ENCODE measurements around the gene MRPL34. TPM values are rescaled to one million over a fixed set of nuclear protein-coding genes. Genes with fewer than 3 reads are reported as not detected.

MRPL34 gene
- total and polyA plus RNA-seq, 9 of the 15 experiments (the other 6 are each of a cell fraction or from before 2014, with no cell fraction given), result 11.5 to 256 (median 72.5) TPM

DNA sequence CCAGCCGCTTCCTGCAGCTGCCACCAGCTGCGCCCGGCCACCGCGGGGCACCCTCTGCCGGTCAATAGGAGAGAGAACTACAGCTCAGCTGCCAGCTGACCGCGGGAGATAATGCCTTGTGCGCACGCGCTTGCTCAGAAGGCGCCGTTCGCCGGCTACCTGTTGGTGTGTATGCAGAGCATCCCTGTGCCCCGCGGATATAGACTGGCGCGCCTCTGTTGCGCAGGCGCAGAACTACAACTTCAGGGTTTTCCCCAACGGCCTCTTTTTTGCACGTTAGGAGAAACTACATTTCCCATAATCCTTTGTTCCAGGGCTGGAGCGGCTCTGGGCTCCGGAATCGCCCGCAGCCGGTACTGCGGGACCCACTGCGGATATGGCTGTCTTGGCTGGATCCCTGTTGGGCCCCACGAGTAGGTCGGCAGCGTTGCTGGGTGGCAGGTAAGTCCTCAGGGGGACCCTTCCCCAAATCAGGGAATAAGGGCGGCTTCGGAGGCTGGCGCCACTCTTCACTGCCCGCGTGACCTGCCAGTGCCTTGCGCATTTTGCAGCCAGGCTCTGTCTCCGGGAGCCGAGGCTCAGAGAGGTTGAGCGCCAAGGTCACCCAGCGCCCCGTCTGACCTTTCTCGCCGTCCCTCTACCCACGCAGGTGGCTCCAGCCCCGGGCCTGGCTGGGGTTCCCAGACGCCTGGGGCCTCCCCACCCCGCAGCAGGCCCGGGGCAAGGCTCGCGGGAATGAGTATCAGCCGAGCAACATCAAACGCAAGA, at the start of gene MRPL34 (continued):
- TF ChIP-seq ILK (tag; IDR thresholded peaks at IDR 0.05; ENCODE audit: borderline replicate concordance, low read depth) (no peak), POLR2H (tag; IDR thresholded peaks at IDR 0.05; ENCODE audit: low read depth) (no peak), ZNF239 (CRISPR knock-in tag; IDR thresholded peaks at IDR 0.05) (no peak), MAZ (CRISPR knock-in tag; conservative IDR thresholded peaks at IDR 0.05 in 1 of 2, IDR thresholded peaks at IDR 0.05 in 1 of 2) (peak; percentile 26 to 33), TEAD1 (CRISPR knock-in tag; IDR thresholded peaks at IDR 0.05) (peak; percentile 46 to 79; a peak in 2 of 4 replicates)
- TF ChIP-seq, protein P1, sequence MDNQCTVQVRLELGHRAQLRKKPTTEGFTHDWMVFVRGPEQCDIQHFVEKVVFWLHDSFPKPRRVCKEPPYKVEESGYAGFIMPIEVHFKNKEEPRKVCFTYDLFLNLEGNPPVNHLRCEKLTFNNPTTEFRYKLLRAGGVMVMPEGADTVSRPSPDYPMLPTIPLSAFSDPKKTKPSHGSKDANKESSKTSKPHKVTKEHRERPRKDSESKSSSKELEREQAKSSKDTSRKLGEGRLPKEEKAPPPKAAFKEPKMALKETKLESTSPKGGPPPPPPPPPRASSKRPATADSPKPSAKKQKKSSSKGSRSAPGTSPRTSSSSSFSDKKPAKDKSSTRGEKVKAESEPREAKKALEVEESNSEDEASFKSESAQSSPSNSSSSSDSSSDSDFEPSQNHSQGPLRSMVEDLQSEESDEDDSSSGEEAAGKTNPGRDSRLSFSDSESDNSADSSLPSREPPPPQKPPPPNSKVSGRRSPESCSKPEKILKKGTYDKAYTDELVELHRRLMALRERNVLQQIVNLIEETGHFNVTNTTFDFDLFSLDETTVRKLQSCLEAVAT (IDR thresholded peaks at IDR 0.05), result peak in 1 of 2 experiments; percentile 13; a peak in 1 of 4 replicates
- TF ChIP-seq, protein P2, sequence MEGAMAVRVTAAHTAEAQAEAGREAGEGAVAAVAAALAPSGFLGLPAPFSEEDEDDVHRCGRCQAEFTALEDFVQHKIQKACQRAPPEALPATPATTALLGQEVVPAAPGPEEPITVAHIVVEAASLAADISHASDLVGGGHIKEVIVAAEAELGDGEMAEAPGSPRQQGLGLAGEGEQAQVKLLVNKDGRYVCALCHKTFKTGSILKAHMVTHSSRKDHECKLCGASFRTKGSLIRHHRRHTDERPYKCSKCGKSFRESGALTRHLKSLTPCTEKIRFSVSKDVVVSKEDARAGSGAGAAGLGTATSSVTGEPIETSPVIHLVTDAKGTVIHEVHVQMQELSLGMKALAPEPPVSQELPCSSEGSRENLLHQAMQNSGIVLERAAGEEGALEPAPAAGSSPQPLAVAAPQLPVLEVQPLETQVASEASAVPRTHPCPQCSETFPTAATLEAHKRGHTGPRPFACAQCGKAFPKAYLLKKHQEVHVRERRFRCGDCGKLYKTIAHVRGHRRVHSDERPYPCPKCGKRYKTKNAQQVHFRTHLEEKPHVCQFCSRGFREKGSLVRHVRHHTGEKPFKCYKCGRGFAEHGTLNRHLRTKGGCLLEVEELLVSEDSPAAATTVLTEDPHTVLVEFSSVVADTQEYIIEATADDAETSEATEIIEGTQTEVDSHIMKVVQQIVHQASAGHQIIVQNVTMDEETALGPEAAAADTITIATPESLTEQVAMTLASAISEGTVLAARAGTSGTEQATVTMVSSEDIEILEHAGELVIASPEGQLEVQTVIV (CRISPR knock-in tag; IDR thresholded peaks at IDR 0.05; ENCODE audit: borderline replicate concordance), result no peak
- TF ChIP-seq, protein P3, sequence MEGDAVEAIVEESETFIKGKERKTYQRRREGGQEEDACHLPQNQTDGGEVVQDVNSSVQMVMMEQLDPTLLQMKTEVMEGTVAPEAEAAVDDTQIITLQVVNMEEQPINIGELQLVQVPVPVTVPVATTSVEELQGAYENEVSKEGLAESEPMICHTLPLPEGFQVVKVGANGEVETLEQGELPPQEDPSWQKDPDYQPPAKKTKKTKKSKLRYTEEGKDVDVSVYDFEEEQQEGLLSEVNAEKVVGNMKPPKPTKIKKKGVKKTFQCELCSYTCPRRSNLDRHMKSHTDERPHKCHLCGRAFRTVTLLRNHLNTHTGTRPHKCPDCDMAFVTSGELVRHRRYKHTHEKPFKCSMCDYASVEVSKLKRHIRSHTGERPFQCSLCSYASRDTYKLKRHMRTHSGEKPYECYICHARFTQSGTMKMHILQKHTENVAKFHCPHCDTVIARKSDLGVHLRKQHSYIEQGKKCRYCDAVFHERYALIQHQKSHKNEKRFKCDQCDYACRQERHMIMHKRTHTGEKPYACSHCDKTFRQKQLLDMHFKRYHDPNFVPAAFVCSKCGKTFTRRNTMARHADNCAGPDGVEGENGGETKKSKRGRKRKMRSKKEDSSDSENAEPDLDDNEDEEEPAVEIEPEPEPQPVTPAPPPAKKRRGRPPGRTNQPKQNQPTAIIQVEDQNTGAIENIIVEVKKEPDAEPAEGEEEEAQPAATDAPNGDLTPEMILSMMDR (IDR thresholded peaks at IDR 0.05 in 2 of 3, conservative IDR thresholded peaks at IDR 0.05 in 1 of 3; ENCODE audit: insufficient read depth in 2 of 3, low read depth in 1 of 3, low read length in 3 of 3), result peak; percentile 83 to 97 (median 93)
- TF ChIP-seq, protein P4, sequence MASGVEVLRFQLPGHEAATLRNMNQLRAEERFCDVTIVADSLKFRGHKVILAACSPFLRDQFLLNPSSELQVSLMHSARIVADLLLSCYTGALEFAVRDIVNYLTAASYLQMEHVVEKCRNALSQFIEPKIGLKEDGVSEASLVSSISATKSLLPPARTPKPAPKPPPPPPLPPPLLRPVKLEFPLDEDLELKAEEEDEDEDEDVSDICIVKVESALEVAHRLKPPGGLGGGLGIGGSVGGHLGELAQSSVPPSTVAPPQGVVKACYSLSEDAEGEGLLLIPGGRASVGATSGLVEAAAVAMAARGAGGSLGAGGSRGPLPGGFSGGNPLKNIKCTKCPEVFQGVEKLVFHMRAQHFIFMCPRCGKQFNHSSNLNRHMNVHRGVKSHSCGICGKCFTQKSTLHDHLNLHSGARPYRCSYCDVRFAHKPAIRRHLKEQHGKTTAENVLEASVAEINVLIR (CRISPR knock-in tag; IDR thresholded peaks at IDR 0.05), result no peak
- TF ChIP-seq, protein P5, sequence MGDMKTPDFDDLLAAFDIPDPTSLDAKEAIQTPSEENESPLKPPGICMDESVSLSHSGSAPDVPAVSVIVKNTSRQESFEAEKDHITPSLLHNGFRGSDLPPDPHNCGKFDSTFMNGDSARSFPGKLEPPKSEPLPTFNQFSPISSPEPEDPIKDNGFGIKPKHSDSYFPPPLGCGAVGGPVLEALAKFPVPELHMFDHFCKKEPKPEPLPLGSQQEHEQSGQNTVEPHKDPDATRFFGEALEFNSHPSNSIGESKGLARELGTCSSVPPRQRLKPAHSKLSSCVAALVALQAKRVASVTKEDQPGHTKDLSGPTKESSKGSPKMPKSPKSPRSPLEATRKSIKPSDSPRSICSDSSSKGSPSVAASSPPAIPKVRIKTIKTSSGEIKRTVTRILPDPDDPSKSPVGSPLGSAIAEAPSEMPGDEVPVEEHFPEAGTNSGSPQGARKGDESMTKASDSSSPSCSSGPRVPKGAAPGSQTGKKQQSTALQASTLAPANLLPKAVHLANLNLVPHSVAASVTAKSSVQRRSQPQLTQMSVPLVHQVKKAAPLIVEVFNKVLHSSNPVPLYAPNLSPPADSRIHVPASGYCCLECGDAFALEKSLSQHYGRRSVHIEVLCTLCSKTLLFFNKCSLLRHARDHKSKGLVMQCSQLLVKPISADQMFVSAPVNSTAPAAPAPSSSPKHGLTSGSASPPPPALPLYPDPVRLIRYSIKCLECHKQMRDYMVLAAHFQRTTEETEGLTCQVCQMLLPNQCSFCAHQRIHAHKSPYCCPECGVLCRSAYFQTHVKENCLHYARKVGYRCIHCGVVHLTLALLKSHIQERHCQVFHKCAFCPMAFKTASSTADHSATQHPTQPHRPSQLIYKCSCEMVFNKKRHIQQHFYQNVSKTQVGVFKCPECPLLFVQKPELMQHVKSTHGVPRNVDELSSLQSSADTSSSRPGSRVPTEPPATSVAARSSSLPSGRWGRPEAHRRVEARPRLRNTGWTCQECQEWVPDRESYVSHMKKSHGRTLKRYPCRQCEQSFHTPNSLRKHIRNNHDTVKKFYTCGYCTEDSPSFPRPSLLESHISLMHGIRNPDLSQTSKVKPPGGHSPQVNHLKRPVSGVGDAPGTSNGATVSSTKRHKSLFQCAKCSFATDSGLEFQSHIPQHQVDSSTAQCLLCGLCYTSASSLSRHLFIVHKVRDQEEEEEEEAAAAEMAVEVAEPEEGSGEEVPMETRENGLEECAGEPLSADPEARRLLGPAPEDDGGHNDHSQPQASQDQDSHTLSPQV (IDR thresholded peaks at IDR 0.05), result peak; percentile 74; the same call in 1 of the 2 replicates
- TF ChIP-seq, protein P6, sequence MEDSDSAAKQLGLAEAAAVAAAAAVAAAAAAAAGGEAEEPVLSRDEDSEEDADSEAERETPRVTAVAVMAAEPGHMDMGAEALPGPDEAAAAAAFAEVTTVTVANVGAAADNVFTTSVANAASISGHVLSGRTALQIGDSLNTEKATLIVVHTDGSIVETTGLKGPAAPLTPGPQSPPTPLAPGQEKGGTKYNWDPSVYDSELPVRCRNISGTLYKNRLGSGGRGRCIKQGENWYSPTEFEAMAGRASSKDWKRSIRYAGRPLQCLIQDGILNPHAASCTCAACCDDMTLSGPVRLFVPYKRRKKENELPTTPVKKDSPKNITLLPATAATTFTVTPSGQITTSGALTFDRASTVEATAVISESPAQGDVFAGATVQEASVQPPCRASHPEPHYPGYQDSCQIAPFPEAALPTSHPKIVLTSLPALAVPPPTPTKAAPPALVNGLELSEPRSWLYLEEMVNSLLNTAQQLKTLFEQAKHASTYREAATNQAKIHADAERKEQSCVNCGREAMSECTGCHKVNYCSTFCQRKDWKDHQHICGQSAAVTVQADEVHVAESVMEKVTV (CRISPR knock-in tag; IDR thresholded peaks at IDR 0.05), result no peak

Measured in K562 (cell line).